KMS-11 (cell line): ENCODE measurements around the gene SH3YL1.

Experiments
- H2AFZ ChIP-seq: fragments of 200-600 bp; sonication (generic); 2 replicates; pipeline ENCODE4 v1.6.1; 2016; ENCODE audit warnings: antibody characterized with exemption, mixed run types, low read depth
- H3K27ac ChIP-seq: fragments of 200-600 bp; sonication (generic); 2 replicates; pipeline ENCODE4 v1.6.1; 2016; ENCODE audit warnings: mild to moderate bottlenecking, mixed run types
- H3K27me3 ChIP-seq: fragments of 200-600 bp; sonication (generic); 2 replicates; pipeline ENCODE4 v1.6.1; 2017; ENCODE audit warnings: mild to moderate bottlenecking, low read depth, mixed run types, moderate library complexity; ENCODE audit not compliant: insufficient read depth
- H3K36me3 ChIP-seq: fragments of 200-600 bp; sonication (generic); 2 replicates; pipeline ENCODE4 v1.6.1; 2017; ENCODE audit warnings: mild to moderate bottlenecking, mixed run types; ENCODE audit not compliant: insufficient read depth
- H3K4me1 ChIP-seq: fragments of 200-600 bp; sonication (generic); 2 replicates; pipeline ENCODE4 v1.6.1; 2016; ENCODE audit warnings: mild to moderate bottlenecking, low read depth, mixed run types; ENCODE audit not compliant: poor library complexity, severe bottlenecking
- H3K4me2 ChIP-seq: fragments of 200-600 bp; sonication (generic); 2 replicates; pipeline ENCODE4 v1.7.0; 2016; ENCODE audit warnings: mild to moderate bottlenecking, mixed run types
- H3K4me3 ChIP-seq: fragments of 200-600 bp; sonication (generic); IDR thresholded peaks from 2 replicates; pipeline ENCODE4 v1.6.1; 2017; ENCODE audit warnings: low read depth, low read length, mixed read lengths; ENCODE audit not compliant: insufficient read depth
- H3K79me2 ChIP-seq: fragments of 200-600 bp; sonication (generic); 2 replicates; pipeline ENCODE4 v1.6.1; 2016; ENCODE audit warnings: low read depth, mixed run types; ENCODE audit not compliant: insufficient read depth
- H3K9ac ChIP-seq: fragments of 200-600 bp; sonication (generic); 2 replicates; pipeline ENCODE4 v1.6.1; 2016; ENCODE audit warnings: mild to moderate bottlenecking, mixed run types
- H4K20me1 ChIP-seq: fragments of 200-600 bp; sonication (generic); 2 replicates; pipeline ENCODE4 v1.6.1; 2016; ENCODE audit warnings: mild to moderate bottlenecking, mixed run types; ENCODE audit not compliant: insufficient read depth
- TF ChIP-seq, protein P1 (sequence below): fragments of 200-600 bp; sonication (generic); conservative IDR thresholded peaks from 2 replicates; pipeline ENCODE4 v1.6.1; 2017; ENCODE audit warnings: low read depth, mild to moderate bottlenecking, antibody characterized with exemption, low read length, moderate library complexity, mixed read lengths

SH3YL1 gene

DNA sequence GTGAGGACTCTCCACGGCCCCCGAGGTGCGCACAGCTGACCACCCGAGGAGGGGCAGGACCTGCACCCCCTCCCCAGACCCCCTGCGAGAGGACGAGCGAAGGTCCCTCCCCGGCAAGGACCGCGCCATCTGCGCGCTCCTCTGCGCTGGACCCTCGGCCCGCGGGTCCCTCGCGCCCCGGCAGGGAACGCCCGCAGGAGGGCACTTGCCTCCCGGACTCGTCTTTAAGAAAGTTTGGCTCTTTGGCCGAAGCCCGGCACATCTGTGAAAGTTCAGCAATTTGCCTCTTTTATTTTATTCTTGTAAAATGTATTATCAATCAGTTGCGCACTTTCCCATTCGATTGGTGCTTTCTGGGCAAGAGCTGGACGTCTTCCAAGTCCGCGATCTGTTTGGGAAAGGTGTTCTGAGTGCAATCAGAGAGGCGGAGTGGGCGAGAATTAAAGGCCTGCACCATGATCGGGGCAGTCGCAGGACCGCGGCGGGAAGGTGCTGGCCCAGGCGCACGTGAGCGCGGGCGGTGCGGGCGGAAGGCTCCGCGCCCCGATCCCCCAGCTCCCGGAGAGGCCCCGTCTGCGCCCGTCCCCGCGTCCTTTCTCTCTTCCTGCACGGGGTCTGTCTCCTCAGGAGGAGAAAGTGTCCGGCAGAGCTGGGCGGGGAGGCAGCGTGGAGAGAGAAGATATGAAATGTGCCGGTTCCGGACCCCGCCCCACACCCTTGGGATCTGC is 25.7 kb upstream of the SH3YL1 start:
- Histone ChIP-seq H4K20me1 (no peaks in the 10 kb centered on the region), H3K4me3 (no peak overlapping the region), H3K79me2 (no peaks in the 10 kb centered on the region), H2AFZ (no peak overlapping the region; the same call in 1 of the 2 replicates), H3K27ac (no peak overlapping the region), H3K4me1 (no peaks in the 10 kb centered on the region), H3K9ac (no peak overlapping the region), H3K36me3 (no peaks in the 10 kb centered on the region), H3K4me2 (no peak overlapping the region), H3K27me3 (no peaks in the 10 kb centered on the region)
- TF ChIP-seq, protein P1, sequence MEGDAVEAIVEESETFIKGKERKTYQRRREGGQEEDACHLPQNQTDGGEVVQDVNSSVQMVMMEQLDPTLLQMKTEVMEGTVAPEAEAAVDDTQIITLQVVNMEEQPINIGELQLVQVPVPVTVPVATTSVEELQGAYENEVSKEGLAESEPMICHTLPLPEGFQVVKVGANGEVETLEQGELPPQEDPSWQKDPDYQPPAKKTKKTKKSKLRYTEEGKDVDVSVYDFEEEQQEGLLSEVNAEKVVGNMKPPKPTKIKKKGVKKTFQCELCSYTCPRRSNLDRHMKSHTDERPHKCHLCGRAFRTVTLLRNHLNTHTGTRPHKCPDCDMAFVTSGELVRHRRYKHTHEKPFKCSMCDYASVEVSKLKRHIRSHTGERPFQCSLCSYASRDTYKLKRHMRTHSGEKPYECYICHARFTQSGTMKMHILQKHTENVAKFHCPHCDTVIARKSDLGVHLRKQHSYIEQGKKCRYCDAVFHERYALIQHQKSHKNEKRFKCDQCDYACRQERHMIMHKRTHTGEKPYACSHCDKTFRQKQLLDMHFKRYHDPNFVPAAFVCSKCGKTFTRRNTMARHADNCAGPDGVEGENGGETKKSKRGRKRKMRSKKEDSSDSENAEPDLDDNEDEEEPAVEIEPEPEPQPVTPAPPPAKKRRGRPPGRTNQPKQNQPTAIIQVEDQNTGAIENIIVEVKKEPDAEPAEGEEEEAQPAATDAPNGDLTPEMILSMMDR = no peak

DNA sequence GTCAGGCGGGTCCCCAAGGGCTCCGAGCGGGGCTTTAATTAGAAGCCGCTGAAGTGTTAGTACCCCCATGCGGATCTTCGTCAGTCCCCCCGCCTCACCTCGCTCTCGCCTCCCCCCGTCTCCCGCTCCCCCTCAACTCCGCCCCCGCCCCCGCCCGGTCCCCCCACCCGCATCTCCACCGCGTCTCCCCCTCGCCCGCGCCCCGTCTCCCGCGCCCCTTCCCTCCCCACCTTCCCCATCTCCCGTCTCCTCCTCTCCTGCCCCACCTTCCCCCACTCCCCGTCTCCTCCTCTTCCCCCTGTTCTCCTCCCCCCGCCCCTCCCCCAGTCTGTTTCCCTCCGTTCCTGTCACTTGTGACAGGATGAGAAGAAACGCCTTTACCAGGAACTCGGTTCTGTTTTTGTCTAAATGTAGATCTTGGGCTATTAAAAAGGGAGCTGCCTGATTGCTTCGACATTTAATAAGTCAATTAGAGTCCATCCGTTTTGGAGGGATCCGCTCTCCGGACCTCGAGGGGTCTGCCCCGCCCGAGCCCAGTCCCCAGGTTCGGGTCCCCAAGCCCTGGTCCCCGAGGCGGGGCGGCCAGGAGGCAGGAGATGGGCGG is 25.0 kb upstream of the SH3YL1 start:
- no peaks in the 10 kb centered on the region for H3K27me3 ChIP-seq
- no peak overlapping the region for H3K4me2 ChIP-seq
- H3K4me1 ChIP-seq = no peaks in the 10 kb centered on the region
- H3K4me3 ChIP-seq = no peak overlapping the region
- TF ChIP-seq, protein P1 = no peak
- no peak overlapping the region for H3K27ac ChIP-seq
- H2AFZ ChIP-seq = no peak overlapping the region
- H4K20me1 ChIP-seq = no peaks in the 10 kb centered on the region
- H3K79me2 ChIP-seq = no peaks in the 10 kb centered on the region
- no peaks in the 10 kb centered on the region for H3K36me3 ChIP-seq
- no peak overlapping the region for H3K9ac ChIP-seq

DNA sequence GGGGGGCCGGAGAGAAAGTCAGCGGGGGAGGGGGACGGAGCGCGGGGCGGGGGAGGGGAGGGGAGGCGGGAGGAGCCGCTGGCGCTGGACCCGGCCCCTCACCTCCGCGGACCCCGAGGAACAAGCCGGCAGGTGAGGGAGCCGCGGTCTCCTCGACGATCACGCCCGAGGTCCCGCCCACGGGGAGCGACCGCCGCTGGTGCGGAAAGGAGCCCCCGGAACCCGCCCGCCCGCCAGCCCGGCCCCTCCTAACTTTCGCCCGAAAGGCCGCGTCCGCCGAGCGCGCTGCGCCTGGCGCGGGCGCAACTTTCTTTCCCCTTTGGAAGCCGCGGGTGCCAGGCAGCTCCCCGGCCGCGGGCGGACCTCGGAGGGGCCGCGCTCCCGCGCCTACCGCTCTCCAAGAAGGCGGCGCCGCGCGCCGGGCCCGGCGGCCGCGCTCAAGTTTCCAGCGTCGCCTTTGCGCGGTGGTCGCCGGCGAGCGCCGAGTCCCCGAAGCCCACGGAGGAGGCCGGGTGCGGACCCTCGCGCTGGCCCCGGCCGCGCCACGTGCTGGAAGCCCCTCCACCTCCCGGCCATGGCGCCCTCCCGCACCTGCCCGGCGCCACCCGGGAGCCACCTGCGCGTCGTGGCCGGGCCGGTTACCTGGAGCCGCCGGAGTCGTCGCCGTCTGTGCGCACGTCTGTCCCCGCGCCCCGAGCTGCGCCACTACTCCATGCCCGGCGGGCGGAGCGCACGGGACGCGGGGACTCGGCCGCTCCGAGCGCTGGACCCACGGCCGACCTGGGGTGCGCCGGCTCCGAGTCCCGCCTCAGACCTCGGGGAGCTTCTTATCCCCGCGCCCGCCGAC is 24.3 kb upstream of the SH3YL1 start, which contains the start of gene ALKAL2:
ALKAL2 (minus strand) TSS at position 181 of the 847 bp plus-strand sequence. CDS start 256 bp downstream, outside the sequence.
- Histone ChIP-seq H3K27ac (no peak within 1 kb of the TSS), H4K20me1 (no peaks in the 10 kb centered on the region), H3K27me3 (no peaks in the 10 kb centered on the region), H3K4me2 (no peak within 1 kb of the TSS), H2AFZ (no peak within 1 kb of the TSS), H3K4me3 (no peak within 1 kb of the TSS), H3K36me3 (no peaks in the 10 kb centered on the region), H3K9ac (no peak within 1 kb of the TSS), H3K79me2 (no peaks in the 10 kb centered on the region), H3K4me1 (no peaks in the 10 kb centered on the region)
- TF ChIP-seq, protein P1 = no peak

DNA sequence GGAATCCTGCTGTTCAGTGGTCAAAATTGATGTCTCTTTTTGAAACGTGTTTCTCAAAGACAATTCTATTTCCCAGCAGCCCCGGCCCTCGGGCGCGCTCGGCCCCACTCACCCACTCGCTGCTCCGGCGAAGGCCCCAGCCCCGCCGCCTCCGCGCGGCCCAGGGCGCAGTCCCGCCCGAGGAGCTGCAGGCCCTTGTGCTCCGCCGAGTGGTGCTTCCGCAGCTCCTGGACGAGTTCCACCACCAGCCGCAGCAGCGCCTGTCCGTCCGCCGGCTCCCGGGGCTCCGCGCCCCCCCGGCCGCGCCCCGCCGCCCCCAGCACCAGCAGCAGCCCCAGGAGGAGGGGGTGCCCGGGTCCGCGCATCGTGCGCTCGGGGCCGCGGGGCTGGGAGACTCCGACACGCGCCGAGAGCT is 23.6 kb upstream of the SH3YL1 start:
- no peaks in the 10 kb centered on the region for H3K4me1 ChIP-seq
- no peaks in the 10 kb centered on the region for H3K36me3 ChIP-seq
- H4K20me1 ChIP-seq = no peaks in the 10 kb centered on the region
- H3K9ac ChIP-seq = no peak overlapping the region
- no peak overlapping the region for H3K4me3 ChIP-seq
- no peak overlapping the region for H2AFZ ChIP-seq
- no peak overlapping the region for H3K4me2 ChIP-seq
- H3K27me3 ChIP-seq = no peaks in the 10 kb centered on the region
- H3K27ac ChIP-seq = no peak overlapping the region
- no peaks in the 10 kb centered on the region for H3K79me2 ChIP-seq
- TF ChIP-seq, protein P1 = no peak
